T-cell (primary cell): ENCODE measurements around the gene RIN3. TPM values are rescaled to one million over a fixed set of nuclear protein-coding genes. Genes with fewer than 3 reads are reported as not detected.
A peak's percentile ranks its signal among the peaks of the same experiment; 100 is the strongest.

Experiments used
- ATAC-seq, 4 experiments: fragments of 200-7000 bp in 3 of 4; fragments of 150-1000 bp in 1 of 4; cut with Tn5 transposase; replicated peaks in 1 of 4; 1 replicate in 3 of 4; 2 replicates in 1 of 4; pipeline ENCODE4 v1.10.0; 2021; ENCODE audit warnings: moderate library complexity in 3 of 4, mild to moderate bottlenecking in 2 of 4, moderate number of reproducible peaks in 1 of 4
- CTCF ChIA-PET, 2 donors: fragments of 300-600 bp; sonication (Branson Sonifier 250); formaldehyde crosslinking; loops; one replicate each; lab custom pipeline; 2022; ENCODE audit warnings: antibody characterized with exemption in 2 of 2; lab: Charles Lee
- POLR2A ChIA-PET, 2 donors: fragments of 300-600 bp; sonication (Branson Sonifier 250); formaldehyde crosslinking; loops; one replicate each; lab custom pipeline; 2022; ENCODE audit warnings: antibody characterized with exemption in 2 of 2; lab: Charles Lee
- DNase-seq, 35 experiments: peaks; one replicate each; pipeline versions ENCODE4 v3.0.0 to v3.0.0-alpha.2; 2013 to 2023
- H3K27ac ChIP-seq: one replicate; pipeline ENCODE4 v1.5.1; 2013; ENCODE audit warnings: low read length
- H3K27me3 ChIP-seq, 2 experiments: replicated peaks in 1 of 2; 1 replicate in 1 of 2; 2 replicates in 1 of 2; pipeline versions ENCODE4 v1.6.1 to v1.7.0; 2013; ENCODE audit warnings: low read length in 1 of 2, mixed read lengths in 1 of 2; ENCODE audit not compliant: control insufficient read depth in 2 of 2, insufficient read depth in 2 of 2; ENCODE audit errors: extremely low read depth in 1 of 2
- H3K36me3 ChIP-seq, 2 donors: 1 replicate in 1 of 2; 2 replicates in 1 of 2; pipeline versions ENCODE4 v1.6.1 to v1.7.0; 2013; ENCODE audit warnings: low read length in 1 of 2; ENCODE audit not compliant: control insufficient read depth in 2 of 2, insufficient read depth in 1 of 2; ENCODE audit errors: extremely low read depth in 1 of 2
- H3K4me1 ChIP-seq, 2 experiments: 1 replicate in 1 of 2; 2 replicates in 1 of 2; pipeline versions ENCODE4 v1.6.1 to v1.7.0; 2013; ENCODE audit warnings: low read length in 2 of 2, mixed read lengths in 1 of 2; ENCODE audit not compliant: insufficient read depth in 2 of 2, control insufficient read depth in 1 of 2; ENCODE audit errors: extremely low read depth in 1 of 2
- H3K4me3 ChIP-seq, 2 donors: 1 replicate in 1 of 2; 2 replicates in 1 of 2; pipeline versions ENCODE4 v1.5.1 to v1.7.0; 2013; ENCODE audit warnings: mild to moderate bottlenecking in 2 of 2, low read length in 1 of 2, moderate library complexity in 1 of 2; ENCODE audit not compliant: control insufficient read depth in 1 of 2; ENCODE audit errors: extremely low read depth in 1 of 2
- H3K9me3 ChIP-seq: 2 replicates; pipeline ENCODE4 v1.7.0; 2013
- H3K27ac Mint-ChIP-seq, 2 donors: one replicate each; pipeline ENCODE4 v1.8.0; 2020 to 2021; ENCODE audit warnings: mild to moderate bottlenecking in 2 of 2, mixed read lengths in 2 of 2
- H3K27me3 Mint-ChIP-seq, 2 donors: one replicate each; pipeline ENCODE4 v1.8.0; 2021 to 2022; ENCODE audit warnings: mixed read lengths in 2 of 2
- H3K36me3 Mint-ChIP-seq: one replicate; pipeline ENCODE4 v1.8.0; 2021; ENCODE audit warnings: mixed read lengths
- H3K4me1 Mint-ChIP-seq, 3 donors: one replicate each; pipeline ENCODE4 v1.8.0; 2020 to 2022; ENCODE audit warnings: mixed read lengths in 3 of 3, mild to moderate bottlenecking in 1 of 3
- H3K4me3 Mint-ChIP-seq, 3 donors: one replicate each; pipeline ENCODE4 v1.8.0; 2020 to 2022; ENCODE audit warnings: mild to moderate bottlenecking in 3 of 3, mixed read lengths in 3 of 3, moderate library complexity in 3 of 3
- H3K9me3 Mint-ChIP-seq, 3 donors: one replicate each; pipeline ENCODE4 v1.8.0; 2020 to 2022; ENCODE audit warnings: mixed read lengths in 3 of 3
- WGBS: methylation state at CpG from one replicate; pipeline ENCODE4 v1.1.5; 2013; ENCODE audit warnings: missing lambda C conversion rate; ENCODE audit not compliant: insufficient coverage; 5-methylcytosine and 5-hydroxymethylcytosine counted together
- total RNA-seq, 35 experiments: library from RNA in 6 of 35; stranded (reverse) in 6 of 35; fragments of 120-200 nt in 1 of 35; gene quantifications; one replicate each; pipeline versions ENCODE4 v1.2.1 to v1.2.4 and lab custom pipeline; 2013 to 2026

RIN3 gene
- total RNA-seq, 5 donors from 2014 or later (not counting 1 experiment from before 2014, with no cell fraction given): 89.9 to 107 (median 97.0) TPM

DNA sequence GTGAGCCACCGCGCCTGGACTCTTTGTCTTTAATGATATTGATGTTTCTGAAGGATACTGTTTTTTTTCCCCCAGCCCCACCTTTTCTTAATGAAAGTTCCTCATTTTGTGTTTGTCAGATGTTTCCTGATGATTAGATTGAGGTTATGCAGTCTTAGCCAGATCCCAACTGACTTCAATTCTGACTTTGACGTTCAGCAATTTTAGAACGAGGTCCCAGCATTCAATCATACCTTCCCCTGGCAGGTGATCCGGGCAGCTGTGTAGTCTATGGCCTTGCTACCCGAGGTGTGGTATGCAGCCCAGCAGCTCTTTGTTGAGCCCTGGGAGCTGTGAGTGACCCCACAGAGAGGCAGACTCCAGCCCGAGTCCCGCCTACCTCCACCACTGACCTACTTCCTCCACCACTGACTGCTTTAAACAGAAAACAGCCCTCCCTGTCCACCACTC lies 152.1 kb downstream of the RIN3 start:
- Histone ChIP-seq H3K36me3 (peaks cover 11 to 82% of the 10 kb centered on the region in 2 donors), H3K4me1 (peaks cover 0 to 58% of the 10 kb centered on the region in 2 experiments), H3K4me3 (no peak overlapping the region), H3K27me3 (no peaks in the 10 kb centered on the region), H3K9me3 (no peaks in the 10 kb centered on the region), H3K27ac (peak overlapping the region; percentile 37)
- Mint-ChIP-seq H3K36me3 (peaks cover 58% of the 10 kb centered on the region), H3K4me3 (peak overlapping the region in 2 of 3 donors; percentile 27 to 34), H3K4me1 (peaks cover 81 to 90% (median 88%) of the 10 kb centered on the region in 3 donors), H3K27me3 (no peaks in the 10 kb centered on the region), H3K9me3 (no peaks in the 10 kb centered on the region), H3K27ac (peak overlapping the region; percentile 83 to 89)
- ATAC-seq (no peak), DNase-seq (no peak)
- 42% methylated on average over 5 of the region's 8 CpGs for WGBS
- POLR2A ChIA-PET: interaction anchor here in 1 of 2 donors (0.6 kb wide), 1 partner anchor 32 kb away, joined by 3 read pairs; no protein-coding TSS in a partner anchor
- CTCF ChIA-PET: no interaction called here

DNA sequence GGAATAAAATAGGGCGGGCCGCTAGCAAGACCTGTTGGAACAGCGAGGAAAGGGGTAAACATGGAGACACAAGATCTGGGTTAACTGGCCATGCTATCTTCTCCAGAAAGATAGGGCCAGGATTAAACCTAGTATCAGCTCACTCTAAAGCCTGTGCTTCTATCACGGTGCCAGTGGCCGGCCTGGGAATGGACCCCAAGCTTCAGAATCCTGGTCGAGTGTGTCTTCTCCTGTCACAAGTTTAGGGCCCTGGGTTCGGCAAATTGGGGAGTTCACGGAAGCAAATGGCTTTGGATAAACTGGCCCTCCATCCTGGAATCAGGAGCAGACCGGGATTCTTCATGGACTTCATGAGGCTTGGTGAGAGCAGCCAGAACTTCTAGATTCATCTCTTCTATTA lies 152.7 kb downstream of the RIN3 start:
- CTCF ChIA-PET: no interaction called here

DNA sequence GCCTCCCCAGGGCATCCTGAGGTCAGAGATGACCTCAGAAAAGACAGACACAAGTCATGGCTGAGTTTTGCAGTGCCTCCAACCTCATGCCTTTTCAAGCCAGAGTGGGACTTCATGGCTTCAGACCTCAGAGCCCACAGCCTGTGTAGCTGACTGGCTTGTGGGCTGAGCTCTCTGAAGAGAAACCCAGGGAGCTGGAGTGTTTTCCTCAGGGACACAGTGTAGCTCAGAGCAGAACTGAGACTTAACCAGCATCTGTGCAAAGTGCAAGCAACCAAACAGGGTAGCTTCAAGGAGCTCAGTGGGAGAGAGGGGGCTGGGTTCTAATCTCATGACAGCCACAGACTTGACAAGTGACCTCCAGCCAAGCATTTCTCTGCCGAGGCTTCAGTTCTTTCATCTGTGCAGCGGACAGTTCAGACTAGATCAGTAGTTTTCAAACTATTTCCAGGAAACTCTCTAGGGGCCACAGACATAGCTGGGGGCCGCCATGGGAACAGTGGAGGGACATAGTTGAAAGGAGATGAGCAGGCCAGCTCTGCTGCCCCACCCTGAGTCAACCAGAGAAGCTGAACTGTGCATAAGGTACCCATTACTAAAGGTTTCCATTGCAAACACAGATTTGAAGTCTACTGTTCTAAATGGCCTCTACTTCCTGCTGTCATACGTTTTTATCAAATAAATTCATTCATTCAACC lies 154.8 kb downstream of the RIN3 start:
- Mint-ChIP-seq H3K4me3 (no peak overlapping the region), H3K4me1 (peaks cover 69 to 88% (median 87%) of the 10 kb centered on the region in 3 donors), H3K9me3 (no peaks in the 10 kb centered on the region), H3K27ac (peak overlapping the region; percentile 77 to 83), H3K27me3 (no peaks in the 10 kb centered on the region), H3K36me3 (peaks cover 41% of the 10 kb centered on the region)
- no peak for DNase-seq
- no peak overlapping the region for H3K27ac ChIP-seq
- POLR2A ChIA-PET: no interaction called here
- CTCF ChIA-PET: interaction anchor here in 1 of 2 donors (1.6 kb wide), 1 partner anchor 12 kb away, joined by 3 read pairs; no protein-coding TSS in a partner anchor
- H3K9me3 ChIP-seq: no peaks in the 10 kb centered on the region
- H3K4me1 ChIP-seq: peaks cover 0 to 38% of the 10 kb centered on the region in 2 experiments
- peaks cover 4 to 70% of the 10 kb centered on the region in 2 donors for H3K36me3 ChIP-seq
- 30% methylated on average over 3 of the region's 4 CpGs for whole genome bisulfite sequencing
- ATAC-seq: peak in 3 of 4 experiments; percentile 15 to 32 (median 24)
- H3K27me3 ChIP-seq: no peaks in the 10 kb centered on the region
- H3K4me3 ChIP-seq: no peak overlapping the region

More for the DNA sequence above, 152.7 kb downstream of the RIN3 start:
- H3K36me3 Mint-ChIP-seq: peaks cover 52% of the 10 kb centered on the region
- peak overlapping the region; percentile 83 to 89 for H3K27ac Mint-ChIP-seq
- Histone ChIP-seq H3K4me3 (no peak overlapping the region), H3K27me3 (no peaks in the 10 kb centered on the region), H3K4me1 (peaks cover 0 to 53% of the 10 kb centered on the region in 2 experiments), H3K27ac (peak overlapping the region; percentile 37), H3K9me3 (no peaks in the 10 kb centered on the region), H3K36me3 (peaks cover 8 to 76% of the 10 kb centered on the region in 2 donors)
- H3K4me3 Mint-ChIP-seq: peak overlapping the region in 2 of 3 donors; percentile 27 to 34
- no peaks in the 10 kb centered on the region for H3K9me3 Mint-ChIP-seq
- no peak for ATAC-seq
- WGBS: 92% methylated on average over 8 of the region's 9 CpGs
- DNase-seq: no peak
- no peaks in the 10 kb centered on the region for H3K27me3 Mint-ChIP-seq
- POLR2A ChIA-PET: interaction anchor here in 1 of 2 donors (0.6 kb wide), 1 partner anchor 33 kb away, joined by 3 read pairs; no protein-coding TSS in a partner anchor
- H3K4me1 Mint-ChIP-seq: peaks cover 82 to 90% (median 89%) of the 10 kb centered on the region in 3 donors

DNA sequence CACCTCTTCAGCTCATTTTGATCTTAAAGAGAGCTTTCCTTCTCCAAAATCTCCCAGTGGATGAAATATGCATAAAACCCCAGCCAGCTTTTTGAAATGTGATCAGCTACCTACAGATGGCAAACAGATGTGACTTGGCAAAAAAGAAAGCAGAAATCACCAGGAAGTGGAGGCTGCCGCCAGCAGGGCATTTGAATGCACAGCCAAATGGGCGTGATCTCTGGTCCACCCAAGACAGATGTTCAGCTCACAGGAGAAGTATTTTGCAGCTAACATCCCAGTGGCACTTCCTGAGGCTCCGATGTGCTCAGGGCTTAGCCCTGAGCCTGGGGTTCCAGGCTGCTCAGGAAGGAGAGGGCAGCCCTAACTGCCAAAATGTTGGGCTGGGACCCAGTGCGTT lies 156.6 kb downstream of the RIN3 start:
- CTCF ChIA-PET: interaction anchor here in 1 of 2 donors (0.5 to 1.6 kb wide), 2 partner anchors 11 to 13 kb away, joined by 3 read pairs; no protein-coding TSS in a partner anchor
- H3K27ac Mint-ChIP-seq: peak overlapping the region; percentile 81 to 88
- H3K4me1 ChIP-seq: peaks cover 0 to 39% of the 10 kb centered on the region in 2 experiments
- H3K9me3 ChIP-seq: no peaks in the 10 kb centered on the region
- H3K36me3 ChIP-seq: peaks cover 11 to 63% of the 10 kb centered on the region in 2 donors
- POLR2A ChIA-PET: interaction anchor here (0.7 to 1.2 kb wide), 2 partner anchors 10 to 50 kb away, joined by 4 to 6 read pairs; no protein-coding TSS in a partner anchor
- no peaks in the 10 kb centered on the region for H3K27me3 ChIP-seq
- ATAC-seq (peak in 2 of 4 experiments; percentile 26 to 28), DNase-seq (peak in 1 of 35 experiments; percentile 30)
- H3K9me3 Mint-ChIP-seq: no peaks in the 10 kb centered on the region
- H3K4me3 ChIP-seq: no peak overlapping the region
- WGBS: 74% methylated on average over 4 of the region's 4 CpGs
- no peaks in the 10 kb centered on the region for H3K27me3 Mint-ChIP-seq
- H3K27ac ChIP-seq: peak overlapping the region; percentile 6
- peak overlapping the region in 1 of 3 donors; percentile 21 for H3K4me3 Mint-ChIP-seq
- peaks cover 34% of the 10 kb centered on the region for H3K36me3 Mint-ChIP-seq
- H3K4me1 Mint-ChIP-seq: peaks cover 65 to 86% (median 85%) of the 10 kb centered on the region in 3 donors

DNA sequence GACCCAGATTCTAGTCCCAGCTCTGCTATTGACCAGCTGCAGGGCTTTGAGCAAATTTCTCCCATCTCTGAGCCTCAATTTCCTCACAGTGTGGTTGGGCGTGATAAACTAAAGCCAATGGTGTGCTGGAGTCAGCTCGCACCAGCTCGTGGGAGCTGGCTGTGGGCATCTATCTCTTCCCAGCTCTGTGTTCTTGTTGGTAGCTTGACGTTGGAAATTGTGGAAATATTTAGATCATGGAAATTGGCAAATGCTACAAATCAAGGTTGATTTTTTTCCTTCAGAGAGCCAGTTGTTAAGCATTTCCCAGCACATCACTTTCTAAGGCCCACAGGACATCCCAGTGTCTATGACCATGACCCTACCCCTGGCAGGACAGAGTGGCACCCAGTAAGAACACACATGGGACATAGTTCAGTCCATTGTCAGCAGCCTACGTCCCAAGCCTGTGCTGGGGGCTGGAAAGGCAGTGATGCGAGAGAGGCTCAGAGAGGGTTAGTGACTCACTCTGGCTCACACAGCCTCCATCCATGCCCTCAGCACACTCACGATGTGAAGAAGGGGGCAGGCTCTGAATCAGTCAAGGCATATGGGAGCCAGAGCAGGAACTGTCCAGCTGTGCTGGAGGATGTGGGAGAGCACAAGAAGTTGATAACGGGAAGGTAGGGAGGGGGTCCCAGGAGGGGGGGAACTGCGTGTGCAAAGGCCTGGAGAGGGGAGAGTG lies 157.2 kb downstream of the RIN3 start:
- peaks cover 16 to 66% of the 10 kb centered on the region in 2 donors for H3K36me3 ChIP-seq
- Mint-ChIP-seq H3K4me3 (no peak overlapping the region), H3K4me1 (peaks cover 63 to 88% (median 86%) of the 10 kb centered on the region in 3 donors), H3K27me3 (no peaks in the 10 kb centered on the region), H3K27ac (peak overlapping the region; percentile 81 to 88), H3K9me3 (no peaks in the 10 kb centered on the region), H3K36me3 (peaks cover 34% of the 10 kb centered on the region)
- H3K4me3 ChIP-seq: no peak overlapping the region
- DNase-seq: no peak
- ATAC-seq: no peak
- peak overlapping the region; percentile 6 for H3K27ac ChIP-seq
- POLR2A ChIA-PET: interaction anchor here in 1 of 2 donors (1.2 kb wide), 1 partner anchor 10 kb away, joined by 4 read pairs; no protein-coding TSS in a partner anchor
- no peaks in the 10 kb centered on the region for H3K9me3 ChIP-seq
- no peaks in the 10 kb centered on the region for H3K27me3 ChIP-seq
- peaks cover 2 to 44% of the 10 kb centered on the region in 2 experiments for H3K4me1 ChIP-seq
- 94% methylated on average over 2 of the region's 9 CpGs for WGBS
- CTCF ChIA-PET: no interaction called here
